HEK293 (cell line): ENCODE measurements around the gene CACNA1H.

ENCODE experiments used
- CTCF ChIA-PET: fragments of 350-600 bp; formaldehyde crosslinking; extraction: SDS; loops from one replicate; lab custom pipeline; 2021; ENCODE audit warnings: antibody characterized with exemption; lab: Yijun Ruan, JAX
- POLR2A ChIA-PET: fragments of 300-600 bp; formaldehyde crosslinking; extraction: SDS; loops from one replicate; lab custom pipeline; 2020; ENCODE audit warnings: antibody characterized with exemption, inconsistent platforms; lab: Yijun Ruan, JAX
- H3K27ac ChIP-seq: fragments of 200-500 bp; sonication (Bioruptor generic); 2 replicates; pipeline ENCODE4 v1.5.1; 2014; ENCODE audit warnings: low read depth, low read length, control low read depth, inconsistent platforms; ENCODE audit errors: extremely low read depth
- H3K36me3 ChIP-seq, 2 experiments: fragments of 200-500 bp in 1 of 2; sonication (Bioruptor generic) in 1 of 2; 1 replicate in 1 of 2; 2 replicates in 1 of 2; pipeline ENCODE4 v1.5.1; 2014 to 2017; ENCODE audit warnings: inconsistent platforms in 2 of 2, low read length in 2 of 2; ENCODE audit not compliant: control insufficient read depth in 2 of 2, insufficient read depth in 1 of 2
- H3K4me1 ChIP-seq: fragments of 200-500 bp; sonication (Bioruptor generic); 2 replicates; pipeline ENCODE4 v1.5.1; 2014; ENCODE audit warnings: mild to moderate bottlenecking, low read length, inconsistent platforms; ENCODE audit not compliant: control insufficient read depth, insufficient read depth
- H3K4me3 ChIP-seq: 2 replicates; pipeline ENCODE4 v1.5.1; 2011; ENCODE audit warnings: low read depth, mild to moderate bottlenecking, control low read depth, low read length, moderate library complexity
- H3K9me3 ChIP-seq: fragments of 200-500 bp; sonication (Bioruptor generic); 2 replicates; pipeline ENCODE4 v1.5.1; 2014; ENCODE audit warnings: low read depth, low read length, inconsistent platforms; ENCODE audit not compliant: control insufficient read depth, insufficient read depth
- BCL11A ChIP-seq: fragments of 450-650 bp; formaldehyde crosslinking; IDR thresholded peaks from 2 replicates; pipeline ENCODE4 v1.5.1; 2016; ENCODE audit warnings: low read depth, missing biosample characterization, missing genetic modification characterization
- BCL11B ChIP-seq: fragments of 450-650 bp; formaldehyde crosslinking; IDR thresholded peaks from 2 replicates; pipeline ENCODE4 v1.5.1; 2016; ENCODE audit warnings: low read depth, missing biosample characterization, missing genetic modification characterization
- HIC1 ChIP-seq: fragments of 450-650 bp; formaldehyde crosslinking; IDR thresholded peaks from 2 replicates; pipeline ENCODE4 v1.5.1; 2016; ENCODE audit warnings: missing biosample characterization, missing genetic modification characterization
- HOXA7 ChIP-seq: sonication (generic); formaldehyde crosslinking; IDR thresholded peaks from 2 replicates; pipeline ENCODE4 v1.8.1; 2022; ENCODE audit warnings: missing genetic modification reagents, borderline replicate concordance
- HOXD13 ChIP-seq: sonication (generic); formaldehyde crosslinking; IDR thresholded peaks from 2 replicates; pipeline ENCODE4 v1.8.0; 2022; ENCODE audit warnings: missing genetic modification reagents, borderline replicate concordance
- INSM2 ChIP-seq: fragments of 450-650 bp; formaldehyde crosslinking; IDR thresholded peaks from 2 replicates; pipeline ENCODE4 v1.5.1; 2016; ENCODE audit warnings: missing biosample characterization, missing genetic modification characterization
- KLF1 ChIP-seq: fragments of 450-650 bp; formaldehyde crosslinking; IDR thresholded peaks from 2 replicates; pipeline ENCODE4 v1.5.1; 2016; ENCODE audit warnings: missing biosample characterization, missing genetic modification characterization
- REPIN1 ChIP-seq: fragments of 450-650 bp; formaldehyde crosslinking; IDR thresholded peaks from 2 replicates; pipeline ENCODE4 v1.5.1; 2017; ENCODE audit warnings: missing biosample characterization, missing genetic modification characterization, low read depth
- SP2 ChIP-seq: fragments of 450-650 bp; formaldehyde crosslinking; IDR thresholded peaks from 2 replicates; pipeline ENCODE4 v1.5.1; 2016; ENCODE audit warnings: missing biosample characterization, missing genetic modification characterization
- TRIM28 ChIP-seq: IDR thresholded peaks from 2 replicates; pipeline ENCODE4 v1.6.1; 2011; ENCODE audit warnings: low read length, control low read depth, borderline replicate concordance
- ZBTB21 ChIP-seq: fragments of 450-650 bp; formaldehyde crosslinking; IDR thresholded peaks from 2 replicates; pipeline ENCODE4 v1.5.1; 2017; ENCODE audit warnings: missing biosample characterization, missing genetic modification characterization
- ZBTB7A ChIP-seq: fragments of 450-650 bp; formaldehyde crosslinking; IDR thresholded peaks from 2 replicates; pipeline ENCODE4 v1.5.1; 2016; ENCODE audit warnings: low read depth, missing biosample characterization, missing genetic modification characterization
- ZBTB8A ChIP-seq: fragments of 450-650 bp; formaldehyde crosslinking; IDR thresholded peaks from 2 replicates; pipeline ENCODE4 v1.5.1; 2016; ENCODE audit warnings: missing biosample characterization, missing genetic modification characterization
- ZNF114 ChIP-seq: fragments of 450-650 bp; formaldehyde crosslinking; IDR thresholded peaks from 2 replicates; pipeline ENCODE4 v1.5.0; 2017; ENCODE audit warnings: missing biosample characterization, missing genetic modification characterization
- ZNF121 ChIP-seq: fragments of 450-650 bp; formaldehyde crosslinking; IDR thresholded peaks from 2 replicates; pipeline ENCODE4 v1.5.1; 2016; ENCODE audit warnings: missing biosample characterization, missing genetic modification characterization
- ZNF221 ChIP-seq: fragments of 450-650 bp; formaldehyde crosslinking; IDR thresholded peaks from 2 replicates; pipeline ENCODE4 v1.5.1; 2017; ENCODE audit warnings: missing biosample characterization, missing genetic modification characterization, borderline replicate concordance
- ZNF223 ChIP-seq: fragments of 450-650 bp; formaldehyde crosslinking; IDR thresholded peaks from 2 replicates; pipeline ENCODE4 v1.5.1; 2016; ENCODE audit warnings: missing biosample characterization, missing genetic modification characterization
- ZNF266 ChIP-seq: fragments of 450-650 bp; formaldehyde crosslinking; IDR thresholded peaks from 2 replicates; pipeline ENCODE4 v1.5.1; 2016; ENCODE audit warnings: missing biosample characterization, missing genetic modification characterization, low read depth
- ZNF274 ChIP-seq, 2 experiments: fragments of 200-500 bp in 1 of 2; fragments of 450-650 bp in 1 of 2; sonication (Bioruptor generic) in 1 of 2; formaldehyde crosslinking in 1 of 2; IDR thresholded peaks; 2 replicates each; pipeline versions ENCODE4 v1.5.1 to v1.6.1; 2014 to 2016; ENCODE audit warnings: borderline replicate concordance in 1 of 2, inconsistent platforms in 1 of 2, low read length in 1 of 2, missing biosample characterization in 1 of 2, missing genetic modification characterization in 1 of 2
- ZNF350 ChIP-seq: fragments of 450-650 bp; formaldehyde crosslinking; IDR thresholded peaks from 2 replicates; pipeline ENCODE4 v1.5.0; 2017; ENCODE audit warnings: missing biosample characterization, mild to moderate bottlenecking, missing genetic modification characterization
- ZNF416 ChIP-seq: fragments of 450-650 bp; formaldehyde crosslinking; IDR thresholded peaks from 2 replicates; pipeline ENCODE4 v1.5.1; 2016; ENCODE audit warnings: missing biosample characterization, missing genetic modification characterization
- ZNF449 ChIP-seq: fragments of 450-650 bp; formaldehyde crosslinking; IDR thresholded peaks from 2 replicates; pipeline ENCODE4 v1.5.1; 2017; ENCODE audit warnings: missing biosample characterization, mild to moderate bottlenecking, missing genetic modification characterization, moderate library complexity
- ZNF473 ChIP-seq: fragments of 450-650 bp; formaldehyde crosslinking; IDR thresholded peaks from 2 replicates; pipeline ENCODE4 v1.5.1; 2017; ENCODE audit warnings: missing biosample characterization, missing genetic modification characterization
- ZNF48 ChIP-seq: fragments of 450-650 bp; formaldehyde crosslinking; IDR thresholded peaks from 2 replicates; pipeline ENCODE4 v1.5.1; 2016; ENCODE audit warnings: missing biosample characterization, missing genetic modification characterization
- ZNF544 ChIP-seq: fragments of 450-650 bp; formaldehyde crosslinking; IDR thresholded peaks from 2 replicates; pipeline ENCODE4 v1.5.0; 2017; ENCODE audit warnings: missing biosample characterization, missing genetic modification characterization
- ZNF600 ChIP-seq: fragments of 450-650 bp; formaldehyde crosslinking; IDR thresholded peaks from 2 replicates; pipeline ENCODE4 v1.5.1; 2016; ENCODE audit warnings: missing biosample characterization, missing genetic modification characterization

CACNA1H gene

GRCh38 chr16:1256874-1257322, 104.0 kb downstream of the CACNA1H start:
- Histone ChIP-seq H3K4me3 (no peak overlapping the region), H3K27ac (no peak overlapping the region), H3K4me1 (no peaks in the 10 kb centered on the region), H3K36me3 (no peaks in the 10 kb centered on the region), H3K9me3 (no peaks in the 10 kb centered on the region)
- ChIA-PET CTCF (no interaction called here), POLR2A (no interaction called here)
- no peak for TF ChIP-seq ZNF350 (tag by site-specific recombination)
- TF ChIP-seq ZNF223, result no peak
- no peak for TF ChIP-seq TRIM28
- TF ChIP-seq HOXA7, result no peak
- TF ChIP-seq REPIN1 (tag by site-specific recombination), result no peak
- no peak for TF ChIP-seq ZBTB21 (tag by site-specific recombination)
- no peak for TF ChIP-seq ZNF121 (tag by site-specific recombination)
- TF ChIP-seq INSM2 (tag by site-specific recombination), result no peak
- TF ChIP-seq ZNF114 (tag by site-specific recombination), result no peak
- TF ChIP-seq ZNF48, result no peak
- TF ChIP-seq ZNF416 (tag by site-specific recombination), result no peak

- TF ChIP-seq ZNF266 (tag by site-specific recombination), result no peak
- peak; percentile 52; the same call in 1 of the 2 replicates for TF ChIP-seq ZNF600
- no peak for TF ChIP-seq ZNF221 (tag by site-specific recombination)
- no peak for TF ChIP-seq HOXD13
- TF ChIP-seq SP2, result 0 out of 2 replicates have a peak, but pooled peaks have one; percentile 13
- no peak for TF ChIP-seq ZNF473 (tag by site-specific recombination)
- no peak for TF ChIP-seq ZBTB8A (tag by site-specific recombination)
- Histone ChIP-seq H3K27ac (no peak overlapping the region), H3K4me1 (no peaks in the 10 kb centered on the region), H3K9me3 (no peaks in the 10 kb centered on the region), H3K4me3 (no peak overlapping the region), H3K36me3 (no peaks in the 10 kb centered on the region)
- CTCF ChIA-PET, result no interaction called here
- POLR2A ChIA-PET, result no interaction called here
These were observed 104.8 kb downstream of the CACNA1H start for GRCh38 chr16:1257561-1258224.

GRCh38 chr16:1258225-1258600, 105.3 kb downstream of the CACNA1H start:
- no peak for TF ChIP-seq ZNF544 (tag by site-specific recombination)
- TF ChIP-seq HIC1, result peak; percentile 83
- TF ChIP-seq BCL11A, result peak; percentile 84
- peak; percentile 76 for TF ChIP-seq BCL11B (tag by site-specific recombination)
- TF ChIP-seq ZBTB7A (tag by site-specific recombination), result peak; percentile 71; the same call in 1 of the 2 replicates
- 0 out of 2 replicates have a peak, but pooled peaks have one; percentile 5 for TF ChIP-seq ZNF600
- peak; percentile 79 for TF ChIP-seq ZNF449 (tag by site-specific recombination)
- TF ChIP-seq ZNF274 (IDR thresholded peaks at IDR 0.05; ENCODE audit: low read length), result no peak
- no peak for TF ChIP-seq ZNF274 (tag by site-specific recombination; IDR thresholded peaks at IDR 0.05; ENCODE audit: borderline replicate concordance)
- peak; percentile 42 for TF ChIP-seq KLF1 (tag by site-specific recombination)
- CTCF ChIA-PET, result no interaction called here
- Histone ChIP-seq H3K27ac (no peak overlapping the region), H3K9me3 (no peaks in the 10 kb centered on the region), H3K4me1 (no peaks in the 10 kb centered on the region), H3K4me3 (no peak overlapping the region), H3K36me3 (no peaks in the 10 kb centered on the region)
- POLR2A ChIA-PET, result no interaction called here
